ACHN (cell line): ENCODE measurements around the gene NNAT.
"Not testable (repeated sequence)": the region's sequence is repeated elsewhere in the genome, so short reads cannot be mapped to it uniquely, and the experiment has no call there.

Source experiments
- DNase-seq: peaks from one replicate; pipeline ENCODE4 v3.0.0-alpha.2; 2015
- in situ Hi-C: cut with HindIII; loops from 2 replicates; pipeline ENCODE4 v1.10.0; 2017; ENCODE audit warnings: low sequenced_read_pairs, low pct_ligation_motif_present, low pct_unique_long_range_greater_than_20kb

The NNAT gene, protein sequence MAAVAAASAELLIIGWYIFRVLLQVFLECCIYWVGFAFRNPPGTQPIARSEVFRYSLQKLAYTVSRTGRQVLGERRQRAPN

GRCh38 chr20:37521061-37521771 lies at the start of gene NNAT:
Gene NNAT, plus strand, starts transcription at chr20:37521250. Its CDS starts 82 bp downstream, at chr20:37521332.
- in situ Hi-C loops: no loop called here
- DNase-seq: no peak

- no peak for DNase-seq
- in situ Hi-C loops: no loop called here
These were observed 49.3 kb upstream of the NNAT start for GRCh38 chr20:37471741-37472235.

DNA sequence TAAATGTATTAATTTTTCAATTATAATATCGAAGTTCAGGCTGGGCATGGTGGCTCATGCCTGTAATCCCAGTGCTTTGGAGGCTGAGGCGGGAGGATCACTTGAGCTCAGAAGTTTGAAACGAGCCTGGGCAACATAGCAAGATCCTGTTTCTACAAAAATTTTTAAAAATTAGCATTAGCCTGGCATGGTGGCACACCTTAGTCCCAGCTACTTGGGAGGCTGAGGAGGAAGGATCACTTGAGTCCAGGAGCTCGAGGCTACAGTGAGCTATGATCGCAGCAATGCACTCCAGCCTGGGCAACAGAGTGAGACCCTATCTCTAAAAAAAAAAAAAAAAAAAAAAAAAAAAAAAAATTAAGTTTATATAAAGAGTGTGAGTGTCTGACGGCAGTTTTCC lies 48.6 kb upstream of the NNAT start:
- DNase-seq, in situ Hi-C loops: not testable (repeated sequence)

DNA sequence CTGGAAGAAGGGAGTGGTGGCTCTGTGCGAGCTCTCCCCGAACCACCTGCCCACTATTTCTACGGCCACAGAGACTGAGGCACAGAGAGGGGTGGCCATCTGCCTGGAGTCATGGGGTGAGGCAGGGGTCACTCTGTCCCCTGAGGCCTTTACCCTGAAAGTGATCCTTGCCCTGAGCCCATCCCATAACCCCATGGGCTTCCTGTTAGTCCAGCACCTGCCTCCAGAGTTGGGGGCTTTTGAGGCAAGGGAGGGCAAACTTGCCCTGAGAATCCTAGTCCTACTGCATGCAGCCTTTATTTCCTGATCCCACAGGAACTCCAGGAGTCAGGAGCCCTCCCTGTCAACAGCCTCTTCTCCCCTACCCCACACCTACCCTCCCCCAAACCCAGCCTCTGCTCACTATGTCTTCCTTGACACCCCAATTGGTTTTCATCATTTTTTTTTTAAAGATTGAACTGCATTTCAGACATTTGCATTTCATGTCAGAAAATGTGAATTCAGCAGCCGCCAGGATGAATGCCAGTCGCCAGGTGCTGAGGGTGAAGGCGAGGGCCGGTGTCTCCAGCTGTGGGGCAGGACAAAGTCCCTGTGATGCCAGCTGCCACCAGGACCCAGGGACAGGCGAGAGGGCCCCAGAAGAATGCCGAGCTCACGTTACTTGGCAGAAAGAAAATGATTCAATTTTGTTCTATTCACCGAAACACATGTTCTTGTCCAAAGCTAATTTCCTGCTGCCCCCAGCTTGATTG lies 47.6 kb upstream of the NNAT start:
- in situ Hi-C loops: no loop called here
- no peak for DNase-seq

DNA sequence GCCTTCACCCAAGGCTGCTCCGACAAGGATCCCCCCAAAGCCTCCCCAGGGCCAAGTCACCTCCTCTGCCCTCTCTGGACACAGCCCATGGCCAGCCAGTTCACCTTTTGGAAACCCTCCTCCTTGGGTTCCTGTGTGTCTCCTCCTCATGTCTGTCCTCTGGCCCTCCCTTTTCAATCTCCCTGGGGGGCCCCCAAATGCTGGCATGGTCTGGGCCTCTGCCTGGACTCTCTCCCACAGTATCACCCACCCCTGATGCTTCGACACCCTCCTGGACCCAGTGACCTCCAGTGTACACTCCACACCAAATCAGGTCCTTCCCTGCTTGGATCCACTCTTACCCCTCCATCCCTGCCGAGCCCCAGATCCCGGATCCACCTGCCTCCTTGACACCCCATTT lies 46.7 kb upstream of the NNAT start:
- no peak for DNase-seq
- in situ Hi-C loops: no loop called here

GRCh38 chr20:37475252-37475651 lies 45.8 kb upstream of the NNAT start:
- in situ Hi-C loops: no loop called here
- DNase-seq: no peak

- DNase-seq: no peak
- in situ Hi-C loops: no loop called here
These were observed 44.0 kb upstream of the NNAT start for GRCh38 chr20:37477041-37477440.

DNA sequence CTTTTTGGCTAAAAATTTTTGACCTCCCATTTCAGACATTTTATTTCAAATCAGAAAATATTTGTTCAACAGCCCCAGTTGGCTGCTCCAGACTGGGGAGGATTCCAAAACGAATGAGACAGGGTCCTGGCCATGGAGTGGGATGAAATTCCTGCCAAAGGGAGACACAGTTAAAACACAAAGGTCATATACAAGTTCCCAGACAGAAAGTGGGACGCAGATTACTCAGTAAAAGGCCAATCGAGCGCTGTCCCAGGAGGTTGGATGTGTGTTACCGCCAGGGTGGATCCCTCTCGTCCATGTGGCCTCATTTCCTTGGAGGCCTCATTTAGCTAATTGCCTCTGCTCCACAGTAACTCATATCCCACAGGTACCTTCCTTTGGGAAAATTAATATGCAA lies 41.8 kb upstream of the NNAT start:
- no peak for DNase-seq
- in situ Hi-C loops: no loop called here

GRCh38 chr20:37479925-37480691 lies 40.9 kb upstream of the NNAT start:
- in situ Hi-C loops: no loop called here
- no peak for DNase-seq

- DNase-seq: no peak
- in situ Hi-C loops: no loop called here
These were observed 40.1 kb upstream of the NNAT start for GRCh38 chr20:37480919-37481318.

DNA sequence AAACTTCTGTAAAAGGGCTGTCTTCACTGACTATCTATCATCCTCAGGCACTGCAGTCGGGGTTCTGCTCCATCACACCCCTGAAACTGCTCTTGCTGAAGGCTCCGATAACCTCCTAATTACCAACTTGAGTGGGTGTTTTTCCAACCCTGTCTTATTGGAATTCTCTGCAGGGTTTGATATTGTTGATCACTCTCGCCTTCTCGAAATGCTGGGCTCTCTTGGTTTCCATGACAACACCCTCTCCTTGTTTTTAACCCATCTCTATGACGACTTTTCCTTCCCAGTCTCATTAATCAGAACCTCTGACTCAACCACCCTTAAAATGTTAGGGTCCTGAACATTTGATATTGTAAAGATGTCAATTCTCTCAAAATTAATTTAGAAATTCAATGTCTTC lies 39.4 kb upstream of the NNAT start:
- in situ Hi-C loops: no loop called here
- no peak for DNase-seq

- in situ Hi-C loops: no loop called here
- no peak for DNase-seq
These were observed 36.7 kb upstream of the NNAT start for GRCh38 chr20:37484331-37484730.

DNA sequence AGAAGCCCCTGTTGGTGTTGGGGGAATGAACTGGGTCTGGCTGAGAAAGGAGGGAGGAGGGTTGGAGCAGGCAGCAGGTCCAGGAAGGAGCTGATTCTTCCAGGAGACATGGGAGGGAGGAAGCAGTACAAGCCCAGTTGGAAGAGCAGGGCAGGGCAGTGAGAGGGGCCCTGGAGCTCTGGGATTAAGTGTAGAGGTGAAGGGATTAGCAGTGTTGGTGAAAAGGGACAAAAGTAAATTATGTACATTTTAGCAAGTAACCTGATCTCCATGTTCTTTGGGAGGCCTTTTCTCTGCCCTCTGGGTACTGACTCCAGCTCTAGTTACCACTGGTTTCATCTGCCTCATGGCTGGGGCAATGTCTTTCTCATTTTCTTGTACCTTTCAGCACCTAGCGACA lies 34.8 kb upstream of the NNAT start:
- DNase-seq, in situ Hi-C loops: not testable (repeated sequence)

DNA sequence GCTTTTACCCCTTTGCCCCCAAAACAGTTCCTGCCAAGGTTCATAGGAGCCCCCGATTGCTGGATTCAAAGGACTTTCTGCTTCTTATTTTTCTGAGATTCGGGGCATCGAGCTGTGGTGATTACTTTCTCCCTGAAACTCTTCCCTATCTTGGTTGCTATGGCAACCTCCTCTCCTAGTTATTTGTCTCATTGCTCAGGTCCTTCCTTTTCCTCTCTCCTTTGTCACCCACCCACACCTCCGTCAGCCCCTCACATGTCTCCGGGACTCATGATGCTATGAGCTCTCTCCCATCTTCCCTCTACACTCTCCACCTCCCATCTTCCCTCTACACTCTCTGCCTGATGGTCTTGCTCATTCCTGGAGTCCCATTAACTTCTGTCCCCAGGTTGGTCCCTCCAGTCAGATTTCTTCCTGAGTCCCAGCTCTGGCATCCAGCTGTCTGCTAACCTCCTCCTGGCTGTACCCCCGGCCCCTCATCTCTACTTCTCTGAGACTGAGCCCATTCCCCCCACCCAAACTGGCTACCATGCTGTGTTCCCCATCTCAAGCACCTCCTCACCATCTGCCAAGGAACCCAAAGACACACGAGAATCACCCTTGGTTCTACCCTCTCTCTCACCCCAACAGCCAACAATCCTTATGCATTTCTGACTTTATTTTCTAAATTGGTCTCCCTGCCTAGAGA lies 30.2 kb upstream of the NNAT start:
- in situ Hi-C loops: no loop called here
- no peak for DNase-seq

DNA sequence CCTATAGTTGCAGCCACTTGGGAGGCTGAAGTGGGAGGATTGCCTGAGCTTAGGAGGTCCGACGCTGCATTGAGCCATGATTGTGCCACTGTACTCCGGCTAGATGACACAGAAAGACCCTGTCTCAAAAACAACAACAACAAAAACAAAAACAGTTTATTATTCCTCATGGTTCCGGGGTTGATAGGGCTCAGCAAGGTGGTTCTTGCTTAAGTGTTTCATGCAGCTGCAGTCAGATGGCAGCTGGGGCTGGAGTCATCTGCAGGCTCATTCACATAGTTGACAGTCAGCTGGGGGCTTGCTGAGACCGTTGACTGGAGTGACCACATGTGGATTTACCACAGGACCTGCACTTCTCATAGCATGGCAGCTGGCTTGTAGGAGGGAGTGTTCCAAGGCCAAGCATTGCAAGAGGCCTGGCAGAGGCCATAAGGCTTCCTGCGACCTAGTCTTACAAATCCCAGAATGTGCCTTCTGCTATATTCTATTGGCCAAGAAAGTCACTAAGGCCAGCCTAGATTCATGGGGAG lies 28.9 kb upstream of the NNAT start:
- in situ Hi-C loops: no loop called here
- DNase-seq: no peak

- no peak for DNase-seq
- in situ Hi-C loops: no loop called here
These were observed 28.1 kb upstream of the NNAT start for GRCh38 chr20:37492945-37493344.

GRCh38 chr20:37494301-37494700 lies 26.7 kb upstream of the NNAT start:
- in situ Hi-C loops: no loop called here
- no peak for DNase-seq

DNA sequence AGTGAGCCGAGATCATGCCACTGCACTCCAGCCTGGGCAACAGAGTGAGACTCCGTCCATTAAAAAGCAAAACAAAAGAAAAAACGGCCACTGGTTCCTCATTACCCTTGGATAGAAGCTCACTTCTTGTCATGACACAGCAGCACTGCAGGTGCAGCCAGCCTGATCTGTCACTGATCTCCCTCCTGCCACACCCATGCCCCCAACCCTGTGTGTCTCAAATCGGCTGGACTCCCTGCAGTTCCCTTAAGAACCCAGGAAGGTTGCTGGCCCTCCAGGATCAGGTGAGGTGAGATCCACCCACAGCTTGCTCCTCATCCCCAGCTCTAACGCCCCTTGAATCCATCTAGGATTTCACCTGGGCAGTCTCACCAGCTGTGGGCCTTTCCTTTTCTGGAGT lies 26.3 kb upstream of the NNAT start:
- DNase-seq: no peak
- in situ Hi-C loops: no loop called here
